LNCAP (cell line): Measurements from ENCODE around the gene PRM1.

Experiments
- CTCF ChIP-seq: fragments of 450-650 bp; IDR thresholded peaks from 2 replicates; pipeline ENCODE4 v1.5.1; 2017; ENCODE audit warnings: mild to moderate bottlenecking

The PRM1 gene

GRCh38 chr16:11236461-11237254 is 44.5 kb downstream of the PRM1 start:
- no peak for TF ChIP-seq CTCF

GRCh38 chr16:11235703-11235991 is 45.5 kb downstream of the PRM1 start:
- no peak for TF ChIP-seq CTCF

- TF ChIP-seq CTCF, result no peak
Observed at GRCh38 chr16:11234884-11235702, 46.0 kb downstream of the PRM1 start.

- TF ChIP-seq CTCF, result no peak
Observed at GRCh38 chr16:11233727-11234376, 47.3 kb downstream of the PRM1 start.

GRCh38 chr16:11232852-11233726 is 48.0 kb downstream of the PRM1 start:
- no peak for TF ChIP-seq CTCF

- TF ChIP-seq CTCF, result no peak
Observed at GRCh38 chr16:11232302-11232851, 48.8 kb downstream of the PRM1 start.
